ENCODE data around the gene RASA3.

DNA sequence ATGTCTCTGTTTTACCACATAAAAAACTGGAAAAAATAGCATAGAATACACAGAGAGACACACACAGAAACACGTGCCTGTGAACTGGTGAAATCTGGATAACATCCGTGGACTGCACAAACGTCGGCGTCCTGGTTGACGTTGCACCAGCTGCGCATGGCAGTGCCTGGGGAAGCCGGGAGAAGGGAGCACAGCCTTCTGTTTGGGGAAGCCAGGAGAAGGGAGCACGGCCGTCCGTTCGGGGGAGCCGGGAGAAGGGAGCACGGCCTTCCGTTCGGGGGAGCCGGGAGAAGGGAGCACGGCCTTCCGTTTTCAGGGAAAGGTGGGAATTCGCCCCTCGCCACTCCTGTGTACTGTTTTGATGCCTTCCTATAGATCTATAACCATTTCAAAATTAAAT, 94.7 kb downstream of the RASA3 start:
- TF ChIP-seq, protein P1, sequence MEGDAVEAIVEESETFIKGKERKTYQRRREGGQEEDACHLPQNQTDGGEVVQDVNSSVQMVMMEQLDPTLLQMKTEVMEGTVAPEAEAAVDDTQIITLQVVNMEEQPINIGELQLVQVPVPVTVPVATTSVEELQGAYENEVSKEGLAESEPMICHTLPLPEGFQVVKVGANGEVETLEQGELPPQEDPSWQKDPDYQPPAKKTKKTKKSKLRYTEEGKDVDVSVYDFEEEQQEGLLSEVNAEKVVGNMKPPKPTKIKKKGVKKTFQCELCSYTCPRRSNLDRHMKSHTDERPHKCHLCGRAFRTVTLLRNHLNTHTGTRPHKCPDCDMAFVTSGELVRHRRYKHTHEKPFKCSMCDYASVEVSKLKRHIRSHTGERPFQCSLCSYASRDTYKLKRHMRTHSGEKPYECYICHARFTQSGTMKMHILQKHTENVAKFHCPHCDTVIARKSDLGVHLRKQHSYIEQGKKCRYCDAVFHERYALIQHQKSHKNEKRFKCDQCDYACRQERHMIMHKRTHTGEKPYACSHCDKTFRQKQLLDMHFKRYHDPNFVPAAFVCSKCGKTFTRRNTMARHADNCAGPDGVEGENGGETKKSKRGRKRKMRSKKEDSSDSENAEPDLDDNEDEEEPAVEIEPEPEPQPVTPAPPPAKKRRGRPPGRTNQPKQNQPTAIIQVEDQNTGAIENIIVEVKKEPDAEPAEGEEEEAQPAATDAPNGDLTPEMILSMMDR (conservative IDR thresholded peaks at IDR 0.05), result no peak
- TF ChIP-seq EZH2 (IDR thresholded peaks at IDR 0.05; ENCODE audit: low read depth), result no peak
